Left lung (tissue), 10 donors: ENCODE measurements around the gene MRRF. TPM values are rescaled to one million over a fixed set of nuclear protein-coding genes. Genes with fewer than 3 reads are reported as not detected.

Source experiments
- ATAC-seq: fragments of 200-7000 bp; cut with Tn5 transposase; one replicate; pipeline ENCODE4 v1.9.1; 2020; ENCODE audit warnings: moderate library complexity
- DNase-seq, 4 donors: peaks; one replicate each; pipeline ENCODE4 v3.0.0-alpha.2; 2013 to 2020
- H3K27ac ChIP-seq, 2 donors: fragments of 200-600 bp; sonication (generic) in 1 of 2; one replicate each; pipeline versions ENCODE4 v1.5.0 to v1.8.0; 2020 to 2021
- H3K27me3 ChIP-seq, 2 donors: fragments of 200-600 bp; sonication (generic) in 1 of 2; one replicate each; pipeline versions ENCODE4 v1.5.0 to v1.8.0; 2020 to 2021
- H3K36me3 ChIP-seq, 2 donors: fragments of 200-600 bp; sonication (generic) in 1 of 2; one replicate each; pipeline versions ENCODE4 v1.5.0 to v1.8.0; 2020 to 2021
- H3K4me1 ChIP-seq, 2 donors: fragments of 200-600 bp; one replicate each; pipeline ENCODE4 v1.8.0; 2021
- H3K4me3 ChIP-seq, 2 donors: fragments of 200-600 bp; sonication (generic) in 1 of 2; one replicate each; pipeline versions ENCODE4 v1.5.0 to v1.8.0; 2020 to 2021; ENCODE audit warnings: mild to moderate bottlenecking in 1 of 2
- H3K9me3 ChIP-seq, 2 donors: fragments of 200-600 bp; sonication (generic) in 1 of 2; one replicate each; pipeline versions ENCODE4 v1.5.0 to v1.8.0; 2020 to 2021
- intact Hi-C, 2 donors: fragments of 100-400 bp; cut with DNase I; formaldehyde crosslinking; loops; one replicate each; pipeline versions ENCODE4 v1.11.2 to v1.14.2; 2022
- polyA plus RNA-seq, 6 donors: library from polyadenylated mRNA; unstranded; fragments of 120-200 nt; gene quantifications; one replicate each; pipeline ENCODE4 v1.2.1, GENCODE V29; 2013; ENCODE audit not compliant: insufficient read length in 6 of 6
- total RNA-seq, 2 donors: library from RNA; stranded (reverse); fragmentation: NEBNext Ultra II Directional; extraction: Animal tissue kit (Norgen Biotek cat#: 25700); gene quantifications; one replicate each; pipeline ENCODE4 v1.2.1, GENCODE V29; 2021
- TF ChIP-seq, protein P1 (sequence below), 2 donors: fragments of 200-600 bp; sonication (generic) in 1 of 2; IDR thresholded peaks; one replicate each; pipeline versions ENCODE4 v1.5.0 to v1.8.0; 2021; ENCODE audit warnings: antibody characterized with exemption in 2 of 2
- donor health status: DM: no; HTN: yes; CAD: no.
- donor health status: DM: no; HTN: no; CAD: no.

The MRRF gene
- total and polyA plus RNA-seq, 8 donors = 21.3 to 53.0 (median 41.2) TPM

DNA sequence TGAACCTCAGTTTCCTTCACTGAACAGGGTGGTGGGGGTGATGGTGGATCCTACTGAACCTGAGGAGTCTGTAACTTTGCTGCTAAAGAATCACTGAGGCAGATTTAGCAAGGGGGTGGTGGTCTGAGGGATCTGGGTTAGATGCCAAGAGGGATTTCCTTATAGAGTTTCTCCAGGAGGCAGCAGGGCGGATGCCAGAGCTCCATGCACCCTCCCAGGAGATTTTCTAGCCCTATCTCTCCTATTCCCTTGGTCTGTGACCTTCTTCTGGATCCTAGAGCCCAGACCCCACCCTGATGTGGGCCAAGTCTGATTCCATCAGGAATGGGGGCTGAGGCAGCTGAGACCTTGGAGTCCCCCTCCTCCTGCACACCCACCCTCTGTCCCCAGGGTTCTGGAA lies 112.1 kb downstream of the MRRF start:
- Histone ChIP-seq H3K4me1 (peaks cover 8 to 14% of the 10 kb centered on the region in 2 donors), H3K27ac (no peak overlapping the region), H3K9me3 (peaks cover 0 to 7% of the 10 kb centered on the region in 2 donors), H3K27me3 (peaks cover 0 to 3% of the 10 kb centered on the region in 2 donors), H3K4me3 (no peak overlapping the region), H3K36me3 (no peaks in the 10 kb centered on the region)
- DNase-seq = no peak
- no peak for ATAC-seq
- intact Hi-C loops = loop anchor here in 1 of 2 donors (10.0 kb wide), 1 partner anchor 68 kb away; no protein-coding TSS in a partner anchor
- TF ChIP-seq, protein P1, sequence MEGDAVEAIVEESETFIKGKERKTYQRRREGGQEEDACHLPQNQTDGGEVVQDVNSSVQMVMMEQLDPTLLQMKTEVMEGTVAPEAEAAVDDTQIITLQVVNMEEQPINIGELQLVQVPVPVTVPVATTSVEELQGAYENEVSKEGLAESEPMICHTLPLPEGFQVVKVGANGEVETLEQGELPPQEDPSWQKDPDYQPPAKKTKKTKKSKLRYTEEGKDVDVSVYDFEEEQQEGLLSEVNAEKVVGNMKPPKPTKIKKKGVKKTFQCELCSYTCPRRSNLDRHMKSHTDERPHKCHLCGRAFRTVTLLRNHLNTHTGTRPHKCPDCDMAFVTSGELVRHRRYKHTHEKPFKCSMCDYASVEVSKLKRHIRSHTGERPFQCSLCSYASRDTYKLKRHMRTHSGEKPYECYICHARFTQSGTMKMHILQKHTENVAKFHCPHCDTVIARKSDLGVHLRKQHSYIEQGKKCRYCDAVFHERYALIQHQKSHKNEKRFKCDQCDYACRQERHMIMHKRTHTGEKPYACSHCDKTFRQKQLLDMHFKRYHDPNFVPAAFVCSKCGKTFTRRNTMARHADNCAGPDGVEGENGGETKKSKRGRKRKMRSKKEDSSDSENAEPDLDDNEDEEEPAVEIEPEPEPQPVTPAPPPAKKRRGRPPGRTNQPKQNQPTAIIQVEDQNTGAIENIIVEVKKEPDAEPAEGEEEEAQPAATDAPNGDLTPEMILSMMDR (IDR thresholded peaks at IDR 0.05) = no peak

DNA sequence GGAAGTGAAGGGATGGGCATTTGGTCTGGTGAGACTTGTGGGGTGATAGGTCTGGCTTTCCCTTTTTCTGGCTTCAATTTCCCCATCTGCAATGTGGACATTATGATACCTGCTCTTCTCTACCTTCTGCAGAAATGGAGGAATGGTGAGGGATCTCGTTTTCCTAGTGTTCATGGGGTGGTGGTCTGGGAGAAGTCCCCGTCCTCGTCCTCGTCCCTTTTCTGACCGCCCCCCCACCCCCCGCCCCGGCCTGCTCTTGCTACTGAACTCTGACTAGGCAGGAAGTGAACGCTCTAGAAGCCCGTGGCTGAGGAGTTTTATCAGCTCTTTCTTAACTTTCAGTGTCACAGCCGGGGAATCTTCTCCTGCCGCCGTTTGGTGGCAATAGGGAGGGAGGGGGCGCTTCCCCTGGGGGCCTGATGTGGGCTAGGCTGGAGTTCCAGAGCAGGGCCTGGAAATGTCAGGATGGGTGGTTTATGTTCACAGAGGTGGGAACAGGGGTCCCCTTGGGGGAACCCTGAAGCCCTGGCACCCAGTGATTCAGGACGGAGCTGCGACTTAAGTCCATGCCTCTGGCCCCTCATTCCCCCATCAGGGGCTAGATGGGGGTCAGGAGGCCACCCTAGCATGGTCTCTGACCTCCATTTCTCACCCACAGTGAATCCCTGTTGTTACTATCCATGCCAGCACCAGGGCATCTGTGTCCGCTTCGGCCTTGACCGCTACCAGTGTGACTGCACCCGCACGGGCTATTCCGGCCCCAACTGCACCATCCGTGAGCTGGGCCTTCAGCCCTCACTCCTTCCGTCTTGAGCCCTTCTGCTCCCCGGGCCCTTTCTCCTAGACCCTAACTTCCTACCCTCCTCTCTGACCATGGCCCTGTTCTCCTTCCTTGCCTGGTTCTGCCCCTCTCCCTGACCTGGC lies 112.8 kb downstream of the MRRF start:
- intact Hi-C loops = loop anchor here in 1 of 2 donors (10.0 kb wide), 1 partner anchor 67 kb away; no protein-coding TSS in a partner anchor

DNA sequence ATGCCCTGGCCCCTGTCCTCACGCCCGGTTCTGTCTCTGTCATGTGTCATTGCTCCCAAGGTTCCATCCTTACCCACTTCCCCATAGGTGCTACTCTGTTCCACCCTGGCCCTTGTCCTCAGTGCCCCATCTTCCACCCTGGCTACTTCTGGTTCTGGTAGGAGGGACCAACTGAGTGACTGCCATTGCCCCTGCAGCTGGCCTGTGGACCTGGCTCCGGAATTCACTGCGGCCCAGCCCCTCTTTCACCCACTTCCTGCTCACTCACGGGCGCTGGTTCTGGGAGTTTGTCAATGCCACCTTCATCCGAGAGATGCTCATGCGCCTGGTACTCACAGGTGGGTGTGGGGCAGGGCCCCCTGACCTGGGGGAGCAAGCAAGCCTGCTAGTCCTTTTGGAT lies 113.6 kb downstream of the MRRF start:
- TF ChIP-seq, protein P1 (IDR thresholded peaks at IDR 0.05) = no peak

More for the DNA sequence above, 112.8 kb downstream of the MRRF start:
- TF ChIP-seq, protein P1 (IDR thresholded peaks at IDR 0.05) = no peak
- peaks cover 0 to 7% of the 10 kb centered on the region in 2 donors for H3K9me3 ChIP-seq
- peaks cover 8 to 14% of the 10 kb centered on the region in 2 donors for H3K4me1 ChIP-seq
- H3K27ac ChIP-seq = no peak overlapping the region
- DNase-seq = no peak
- ATAC-seq = no peak
- no peaks in the 10 kb centered on the region for H3K27me3 ChIP-seq
- H3K4me3 ChIP-seq = no peak overlapping the region
- no peaks in the 10 kb centered on the region for H3K36me3 ChIP-seq

DNA sequence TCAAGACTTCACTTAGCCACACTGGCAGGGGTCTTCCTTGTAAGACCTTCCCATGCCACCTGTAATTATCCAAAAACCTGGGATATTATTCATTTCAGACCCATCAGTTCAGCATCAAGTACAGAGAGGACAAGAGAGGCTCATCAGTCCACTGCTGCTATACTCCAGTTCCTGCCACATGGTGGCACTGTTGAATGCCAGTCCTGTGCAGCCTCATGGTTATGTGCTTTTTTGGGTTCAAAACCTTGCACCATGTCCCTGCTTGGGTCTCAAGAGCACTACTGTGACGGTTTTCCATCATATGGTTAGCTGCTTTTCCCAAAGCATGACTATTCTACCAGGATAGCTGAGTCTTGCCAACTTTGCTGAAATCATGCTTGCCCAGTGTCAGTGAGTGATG lies 114.7 kb downstream of the MRRF start:
- peaks cover 0 to 7% of the 10 kb centered on the region in 2 donors for H3K9me3 ChIP-seq
- TF ChIP-seq, protein P1 (IDR thresholded peaks at IDR 0.05) = peak in 1 of 2 donors; percentile 17
- intact Hi-C loops = loop anchor here in 1 of 2 donors (10.0 kb wide), 1 partner anchor 65 kb away; no protein-coding TSS in a partner anchor
- H3K4me1 ChIP-seq = peaks cover 8 to 14% of the 10 kb centered on the region in 2 donors
- DNase-seq = no peak
- no peaks in the 10 kb centered on the region for H3K27me3 ChIP-seq
- H3K36me3 ChIP-seq = no peaks in the 10 kb centered on the region
- ATAC-seq = no peak
- H3K4me3 ChIP-seq = no peak overlapping the region
- H3K27ac ChIP-seq = no peak overlapping the region

More for the DNA sequence above, 113.6 kb downstream of the MRRF start:
- Histone ChIP-seq H3K4me1 (peaks cover 8 to 14% of the 10 kb centered on the region in 2 donors), H3K4me3 (no peak overlapping the region), H3K27me3 (no peaks in the 10 kb centered on the region), H3K9me3 (peaks cover 0 to 7% of the 10 kb centered on the region in 2 donors), H3K27ac (no peak overlapping the region), H3K36me3 (no peaks in the 10 kb centered on the region)
- ATAC-seq (no peak), DNase-seq (no peak)
- intact Hi-C loops = loop anchor here in 1 of 2 donors (10.0 kb wide), 1 partner anchor 67 kb away; no protein-coding TSS in a partner anchor

DNA sequence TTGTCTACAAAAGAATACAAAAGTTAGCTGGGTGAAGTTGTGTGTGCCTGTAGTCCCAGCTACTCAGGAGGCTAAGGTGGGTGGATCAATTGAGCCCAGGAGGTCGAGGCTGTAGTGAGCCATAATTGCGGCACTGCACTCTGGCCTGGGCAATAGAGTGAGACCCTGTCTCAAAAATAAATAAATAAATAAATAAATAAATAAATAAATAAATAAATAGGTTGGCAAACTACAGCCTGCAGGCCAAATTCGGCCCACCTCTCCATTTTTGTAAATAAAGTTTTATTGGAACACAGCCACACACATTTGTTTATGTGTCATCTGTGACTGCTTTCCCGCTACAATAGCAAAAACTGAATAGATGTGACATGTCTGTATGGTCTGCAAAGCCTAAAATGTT lies 115.6 kb downstream of the MRRF start:
- no peak overlapping the region for H3K4me3 ChIP-seq
- intact Hi-C loops = no loop called here
- ATAC-seq (no peak), DNase-seq (no peak)
- TF ChIP-seq, protein P1 (IDR thresholded peaks at IDR 0.05) = no peak
- H3K36me3 ChIP-seq = no peaks in the 10 kb centered on the region
- H3K27me3 ChIP-seq = no peaks in the 10 kb centered on the region
- no peak overlapping the region for H3K27ac ChIP-seq
- peaks cover 0 to 7% of the 10 kb centered on the region in 2 donors for H3K9me3 ChIP-seq
- H3K4me1 ChIP-seq = peaks cover 7 to 11% of the 10 kb centered on the region in 2 donors
